GM12864 (cell line): ENCODE results near the gene RHCE.

ENCODE experiments used
- DNase-seq: peaks from one replicate; pipeline ENCODE4 v3.0.0-alpha.2; 2011; ENCODE audit warnings: low read depth
- H3K4me3 ChIP-seq: 2 replicates; pipeline ENCODE4 v1.5.1; 2011; ENCODE audit warnings: mild to moderate bottlenecking, low read depth, low read length, control low read depth
- CTCF ChIP-seq: IDR thresholded peaks from 2 replicates; pipeline ENCODE4 v1.5.1; 2011; ENCODE audit warnings: low read depth, mild to moderate bottlenecking, moderate library complexity, low read length, control low read depth, inconsistent platforms; ENCODE audit errors: missing control alignments

The RHCE gene

GRCh38 chr1:25432749-25433388 lies 12.2 kb upstream of the RHCE start:
- no peak for TF ChIP-seq CTCF
- DNase-seq = no peak
- no peak overlapping the region for H3K4me3 ChIP-seq

- peak overlapping the region; percentile 75; the same call in 1 of the 2 replicates for H3K4me3 ChIP-seq
- no peak for DNase-seq
- TF ChIP-seq CTCF = no peak
These were observed 11.5 kb upstream of the RHCE start for GRCh38 chr1:25431955-25432719.

- peak; percentile 9 for TF ChIP-seq CTCF
- DNase-seq = no peak
- peak overlapping the region; percentile 75 for H3K4me3 ChIP-seq
These were observed 10.6 kb upstream of the RHCE start for GRCh38 chr1:25430967-25431881.

GRCh38 chr1:25430073-25430966 lies 9.7 kb upstream of the RHCE start, which contains the start of gene MACO1:
TSS of gene MACO1 (plus strand) at chr1:25430897. CDS start at chr1:25431099, 202 bp downstream.
- peak; percentile 84 for DNase-seq
- no peak for TF ChIP-seq CTCF

GRCh38 chr1:25428475-25429166 lies 8.0 kb upstream of the RHCE start:
- no peak for TF ChIP-seq CTCF
- H3K4me3 ChIP-seq = no peak overlapping the region
- DNase-seq = no peak

More at GRCh38 chr1:25430073-25430966, 9.7 kb upstream of the RHCE start, which contains the start of gene MACO1:
- peak within 1 kb of the TSS; percentile 75 for H3K4me3 ChIP-seq
